Epithelial cell of proximal tubule (primary cell): ENCODE measurements around the gene TBXA2R. TPM values are rescaled to one million over a fixed set of nuclear protein-coding genes. Genes with fewer than 3 reads are reported as not detected.
"Not testable (repeated sequence)": the region's sequence is repeated elsewhere in the genome, so short reads cannot be mapped to it uniquely, and the experiment has no call there.

Experiments
- DNase-seq: peaks from one replicate; pipeline ENCODE4 v3.0.0-alpha.2; 2011; ENCODE audit warnings: low read depth
- H3K4me3 ChIP-seq: 2 replicates; pipeline ENCODE4 v1.5.1; 2011; ENCODE audit warnings: low read depth, mild to moderate bottlenecking, low read length
- total RNA-seq: library from RNA; depleted of rRNA; stranded (reverse); fragments of >200 nt; gene quantifications from 2 replicates; pipeline ENCODE4 v1.2.3, GENCODE V29; 2015
- TF ChIP-seq, protein P1 (sequence below): conservative IDR thresholded peaks from 2 replicates; pipeline ENCODE4 v1.5.1; 2012; ENCODE audit warnings: low read depth, mild to moderate bottlenecking, low read length

The TBXA2R gene
- total RNA-seq, 1 donor from 2014 or later: 0.17 TPM

DNA sequence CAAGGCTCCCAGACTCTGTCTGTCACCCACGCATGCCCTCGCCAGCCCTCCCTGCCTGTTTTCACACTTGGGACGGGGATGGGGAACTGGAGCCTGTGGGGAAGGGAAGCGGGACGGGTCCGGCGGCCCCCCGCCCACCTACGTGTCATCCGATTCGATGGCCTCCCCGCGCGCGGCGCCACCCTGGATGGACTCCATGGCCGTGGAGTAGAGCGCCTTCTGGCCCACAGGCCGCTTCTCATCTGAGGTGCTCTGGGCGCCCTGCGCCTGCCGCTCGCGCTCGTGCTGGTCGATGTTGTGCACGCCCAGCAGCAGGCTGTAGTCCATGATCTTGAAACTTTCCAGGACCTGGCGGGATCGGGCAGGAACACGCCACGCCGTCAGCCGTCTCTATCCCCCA lies 45.0 kb upstream of the TBXA2R start:
- DNase-seq: no peak
- TF ChIP-seq, protein P1, sequence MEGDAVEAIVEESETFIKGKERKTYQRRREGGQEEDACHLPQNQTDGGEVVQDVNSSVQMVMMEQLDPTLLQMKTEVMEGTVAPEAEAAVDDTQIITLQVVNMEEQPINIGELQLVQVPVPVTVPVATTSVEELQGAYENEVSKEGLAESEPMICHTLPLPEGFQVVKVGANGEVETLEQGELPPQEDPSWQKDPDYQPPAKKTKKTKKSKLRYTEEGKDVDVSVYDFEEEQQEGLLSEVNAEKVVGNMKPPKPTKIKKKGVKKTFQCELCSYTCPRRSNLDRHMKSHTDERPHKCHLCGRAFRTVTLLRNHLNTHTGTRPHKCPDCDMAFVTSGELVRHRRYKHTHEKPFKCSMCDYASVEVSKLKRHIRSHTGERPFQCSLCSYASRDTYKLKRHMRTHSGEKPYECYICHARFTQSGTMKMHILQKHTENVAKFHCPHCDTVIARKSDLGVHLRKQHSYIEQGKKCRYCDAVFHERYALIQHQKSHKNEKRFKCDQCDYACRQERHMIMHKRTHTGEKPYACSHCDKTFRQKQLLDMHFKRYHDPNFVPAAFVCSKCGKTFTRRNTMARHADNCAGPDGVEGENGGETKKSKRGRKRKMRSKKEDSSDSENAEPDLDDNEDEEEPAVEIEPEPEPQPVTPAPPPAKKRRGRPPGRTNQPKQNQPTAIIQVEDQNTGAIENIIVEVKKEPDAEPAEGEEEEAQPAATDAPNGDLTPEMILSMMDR: no peak
- H3K4me3 ChIP-seq: no peak overlapping the region

DNA sequence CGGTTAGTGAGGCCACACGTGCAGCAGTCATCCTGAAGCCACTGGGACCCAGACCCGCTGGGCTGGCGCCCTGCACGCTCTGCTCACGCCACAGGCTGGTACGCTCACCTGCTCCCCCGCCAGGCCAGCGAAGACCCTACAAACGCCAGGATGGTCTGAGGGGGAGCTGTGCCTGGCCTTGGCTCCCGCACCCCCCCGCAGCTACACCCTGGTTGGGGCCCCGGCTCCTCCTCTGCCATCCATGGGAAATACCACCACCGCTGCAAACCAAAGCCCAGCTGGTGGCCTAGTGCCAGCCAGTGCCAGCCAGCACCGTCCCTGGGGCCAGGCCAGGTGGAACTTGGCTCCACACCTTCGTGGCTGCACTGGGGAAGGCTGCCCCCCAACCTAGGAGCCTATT lies 43.2 kb upstream of the TBXA2R start:
- TF ChIP-seq, protein P1: no peak
- DNase-seq: no peak
- H3K4me3 ChIP-seq: no peak overlapping the region

DNA sequence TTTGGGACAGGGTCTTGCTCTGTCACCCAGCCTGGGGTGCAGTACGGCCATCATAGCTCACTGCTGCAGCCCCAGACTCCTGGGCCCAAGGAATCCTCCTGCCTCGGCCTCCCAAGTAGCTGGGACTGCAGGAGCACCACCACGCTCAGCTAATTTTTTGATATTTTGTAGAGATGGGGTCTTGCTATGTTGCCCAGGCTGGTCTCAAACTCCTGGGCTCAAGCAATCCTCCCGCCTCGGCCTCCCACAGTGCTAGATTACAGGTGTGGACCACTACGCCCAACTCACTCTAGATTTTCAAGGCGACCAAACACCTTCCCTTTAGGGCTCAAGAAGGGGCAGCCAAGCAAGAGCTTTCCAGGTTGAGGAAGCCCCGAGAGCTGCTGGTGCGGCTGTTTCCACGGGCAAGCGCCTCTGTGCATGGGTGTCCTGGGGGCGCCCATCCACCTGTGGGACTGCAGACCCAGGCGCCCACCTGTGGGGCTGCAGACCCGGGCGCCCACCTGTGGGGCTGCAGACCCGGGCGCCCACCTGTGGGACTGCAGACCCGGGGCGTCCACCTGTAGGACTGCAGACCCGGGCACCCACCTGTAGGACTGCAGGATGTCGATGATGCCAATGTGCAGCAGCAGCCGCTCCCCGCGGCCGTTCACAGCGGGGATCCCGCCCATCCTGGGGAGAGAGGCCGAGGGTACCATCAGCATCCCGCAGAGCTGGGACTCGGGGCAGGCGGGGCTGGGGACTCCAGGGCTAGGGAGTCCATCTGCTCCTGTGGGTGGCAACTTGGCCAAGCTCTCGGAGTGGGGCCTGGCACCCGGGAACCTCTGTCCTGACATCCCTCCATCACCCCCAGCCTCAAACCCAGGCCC lies 41.6 kb upstream of the TBXA2R start:
- no peak overlapping the region for H3K4me3 ChIP-seq
- DNase-seq: no peak
- TF ChIP-seq, protein P1: no peak

DNA sequence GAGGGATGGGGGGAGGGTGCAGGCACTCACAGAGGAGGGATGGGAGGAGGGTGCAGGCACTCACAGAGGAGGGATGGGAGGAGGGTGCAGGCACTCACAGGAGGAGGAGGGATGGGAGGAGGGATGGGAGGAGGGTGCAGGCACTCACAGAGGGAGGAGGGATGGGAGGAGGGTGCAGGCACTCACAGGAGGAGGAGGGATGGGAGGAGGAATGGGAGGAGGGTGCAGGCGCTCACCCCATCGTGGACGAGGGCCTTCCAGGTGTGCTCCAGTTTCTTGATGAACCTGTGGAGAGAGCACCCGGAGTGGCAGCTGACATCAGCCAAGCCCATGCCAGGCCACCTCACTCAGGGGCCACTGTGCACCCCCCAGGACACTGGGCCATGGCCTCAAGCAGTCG lies 40.4 kb upstream of the TBXA2R start:
- not testable (repeated sequence) for DNase-seq, H3K4me3 ChIP-seq

DNA sequence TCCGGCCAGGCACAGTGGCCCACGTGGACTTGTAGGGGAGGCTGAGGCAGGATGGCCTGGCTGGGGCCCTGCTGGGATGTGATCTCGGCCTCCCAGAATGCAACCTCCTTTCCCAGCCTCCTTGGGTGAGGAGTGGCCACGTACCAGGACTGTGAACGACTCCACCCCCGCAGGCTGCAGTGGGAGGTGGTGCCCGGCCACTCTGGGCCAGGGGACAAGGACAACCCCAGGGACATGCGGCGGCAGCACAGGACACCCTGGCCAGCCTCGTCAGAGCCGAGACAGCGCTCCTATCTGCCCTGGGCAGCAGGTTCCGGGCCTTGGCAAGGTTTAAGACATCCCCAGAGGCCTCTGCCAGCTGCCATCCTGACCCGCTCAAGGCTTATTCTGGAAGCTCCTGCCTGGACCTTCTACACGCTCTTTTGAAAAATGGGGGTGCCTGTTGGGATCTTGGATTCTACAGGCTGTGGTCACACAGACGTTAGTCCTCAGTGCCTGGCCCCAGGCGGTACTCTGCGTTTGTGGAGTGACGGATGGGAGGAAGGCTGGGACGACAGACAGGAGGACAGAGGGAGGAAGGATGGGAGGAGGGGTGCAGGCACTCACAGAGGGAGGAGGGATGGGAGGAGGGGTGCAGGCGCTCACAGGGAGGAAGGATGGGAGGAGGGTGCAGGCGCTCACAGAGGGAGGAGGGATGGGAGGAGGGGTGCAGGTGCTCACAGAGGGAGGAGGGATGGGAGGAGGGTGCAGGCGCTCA lies 39.8 kb upstream of the TBXA2R start:
- H3K4me3 ChIP-seq: no peak overlapping the region
- DNase-seq: no peak
- TF ChIP-seq, protein P1: no peak

DNA sequence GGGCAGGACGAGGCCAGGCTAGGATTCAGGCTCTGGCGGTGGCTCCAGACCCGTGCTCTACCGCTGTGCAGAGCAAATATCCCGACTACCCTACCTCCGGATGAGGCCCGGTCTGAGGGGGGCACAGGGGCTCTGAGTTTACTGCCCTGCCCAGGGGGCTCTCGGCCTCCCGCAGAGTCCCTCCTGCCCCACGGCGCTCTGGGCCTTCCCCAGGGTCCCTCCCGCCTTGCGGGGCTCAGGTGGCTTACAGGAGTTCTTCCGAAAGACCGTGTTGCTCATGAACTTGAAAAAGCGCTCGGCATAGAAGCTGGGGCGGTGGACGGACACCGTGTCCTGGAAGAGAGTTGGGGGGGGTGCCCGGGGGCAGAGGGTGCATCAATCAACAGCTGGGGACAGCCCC lies 39.1 kb upstream of the TBXA2R start:
- H3K4me3 ChIP-seq: no peak overlapping the region
- TF ChIP-seq, protein P1: no peak
- no peak for DNase-seq

DNA sequence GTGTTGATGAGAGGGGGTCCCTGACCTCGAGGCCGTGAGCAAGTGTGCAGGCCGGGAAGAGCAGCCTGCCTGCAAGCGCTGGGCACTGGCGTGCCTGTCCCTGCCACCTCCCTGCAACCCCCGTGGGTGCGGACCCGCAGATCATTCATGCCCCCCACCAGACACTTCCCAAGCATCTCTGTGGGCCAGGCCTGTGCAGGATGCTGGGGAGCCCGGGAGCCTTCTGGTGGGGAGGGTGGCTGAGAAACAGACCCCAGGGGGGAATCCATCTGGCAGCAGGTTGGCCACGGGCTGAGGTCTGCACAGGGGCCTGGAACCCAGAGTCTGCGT lies 38.4 kb upstream of the TBXA2R start:
- TF ChIP-seq, protein P1: no peak
- DNase-seq: no peak
- no peak overlapping the region for H3K4me3 ChIP-seq
